ENCODE measurements around the gene DOCK2. TPM values are rescaled to one million over a fixed set of nuclear protein-coding genes. Genes with fewer than 3 reads are reported as not detected.
A peak's percentile ranks its signal among the peaks of the same experiment; 100 is the strongest.

The DOCK2 gene
- polyA plus RNA-seq, 1 of the 3 experiments (the other 2 are of a cell fraction): 3.8 TPM

GRCh38 chr5:169590602-169591001, 46.5 kb upstream of the DOCK2 start:
- Histone ChIP-seq H2AFZ (ENCODE audit: low read depth) (no peak overlapping the region), H3K27me3 (ENCODE audit: insufficient read depth) (no peaks in the 10 kb centered on the region), H3K4me1 (ENCODE audit: control insufficient read depth in 1 of 2, insufficient read depth in 2 of 2, low read depth in 1 of 2, low read length in 1 of 2) (peaks cover 0 to 21% of the 10 kb centered on the region in 2 experiments; a peak in 2 of 4 replicates), H3F3A (replicated peaks; ENCODE audit: insufficient read depth) (peaks cover 44% of the 10 kb centered on the region), H3K4me2 (no peak overlapping the region), H3K9me2 (no peaks in the 10 kb centered on the region), H3K9me3 (no peaks in the 10 kb centered on the region), H4K20me1 (ENCODE audit: insufficient read depth) (no peaks in the 10 kb centered on the region), H3K36me3 (replicated peaks in 1 of 2; ENCODE audit: control insufficient read depth in 1 of 2, insufficient read depth in 2 of 2, low read length in 1 of 2) (peaks cover 83 to 87% of the 10 kb centered on the region in 2 experiments), H3K27ac (ENCODE audit: low read depth in 2 of 2, low read length in 1 of 2) (peak overlapping the region; percentile 16 to 46; a peak in 3 of 4 replicates), H3K4me3 (ENCODE audit: low read depth in 2 of 2, low read length in 1 of 2) (no peak overlapping the region), H3K9ac (no peak overlapping the region), H3K79me2 (ENCODE audit: insufficient read depth) (peaks cover 96% of the 10 kb centered on the region)
- TF ChIP-seq YY1 (IDR thresholded peaks at IDR 0.05; ENCODE audit: low read depth): no peak
- no peak for TF ChIP-seq FOSL2 (IDR thresholded peaks at IDR 0.05; ENCODE audit: borderline replicate concordance, low read depth)
- no peak for TF ChIP-seq EZH2phosphoT487 (IDR thresholded peaks at IDR 0.05; ENCODE audit: borderline replicate concordance, low read depth)
- no peak for TF ChIP-seq MAX (IDR thresholded peaks at IDR 0.05; ENCODE audit: low read depth)
- TF ChIP-seq RCOR1 (IDR thresholded peaks at IDR 0.05; ENCODE audit: low read length): no peak
- no peak for TF ChIP-seq SIN3A (IDR thresholded peaks at IDR 0.05; ENCODE audit: borderline replicate concordance, low read depth, low read length)
- TF ChIP-seq SMC3 (IDR thresholded peaks at IDR 0.05; ENCODE audit: low read depth, low read length): no peak
- no peak for TF ChIP-seq FOXM1 (IDR thresholded peaks at IDR 0.05; ENCODE audit: low read depth)
- no peak for TF ChIP-seq MEF2A (IDR thresholded peaks at IDR 0.05; ENCODE audit: borderline replicate concordance, low read depth)
- no peak for TF ChIP-seq USF1 (IDR thresholded peaks at IDR 0.05; ENCODE audit: borderline replicate concordance, low read depth)
- POLR2A ChIA-PET: no interaction called here
- WGBS (ENCODE audit: low lambda C conversion rate): 64% methylated on average over 3 of the region's 3 CpGs
- no peak for DNase-seq
- CTCF ChIA-PET: interaction anchor here (0.7 to 2.0 kb wide), 4 partner anchors 10 to 644 kb away, joined by 3 to 5 read pairs (median 4); no protein-coding TSS in a partner anchor

- no peak overlapping the region for H3K9ac ChIP-seq
- no peak overlapping the region for H3K4me3 ChIP-seq (ENCODE audit: low read depth in 2 of 2, low read length in 1 of 2)
- H4K20me1 ChIP-seq (ENCODE audit: insufficient read depth): no peaks in the 10 kb centered on the region
- H3K9me2 ChIP-seq: no peaks in the 10 kb centered on the region
- 6% methylated on average over 1 of the region's 1 CpG for WGBS (ENCODE audit: low lambda C conversion rate)
- no peak overlapping the region for H3K4me2 ChIP-seq
- peaks cover 49% of the 10 kb centered on the region for H3F3A ChIP-seq (replicated peaks; ENCODE audit: insufficient read depth)
- POLR2A ChIA-PET: no interaction called here
- no peaks in the 10 kb centered on the region for H3K9me3 ChIP-seq
- H3K27ac ChIP-seq (ENCODE audit: low read depth in 2 of 2, low read length in 1 of 2): peak overlapping the region in 1 of 2 experiments; percentile 46; a peak in 3 of 4 replicates
- H3K36me3 ChIP-seq (replicated peaks in 1 of 2; ENCODE audit: control insufficient read depth in 1 of 2, insufficient read depth in 2 of 2, low read length in 1 of 2): peaks cover 89% of the 10 kb centered on the region in 2 experiments
- DNase-seq: no peak
- H3K4me1 ChIP-seq (ENCODE audit: control insufficient read depth in 1 of 2, insufficient read depth in 2 of 2, low read depth in 1 of 2, low read length in 1 of 2): peaks cover 0 to 15% of the 10 kb centered on the region in 2 experiments; a peak in 2 of 4 replicates
- no peaks in the 10 kb centered on the region for H3K27me3 ChIP-seq (ENCODE audit: insufficient read depth)
- H2AFZ ChIP-seq (ENCODE audit: low read depth): no peak overlapping the region
- TF ChIP-seq MAX (IDR thresholded peaks at IDR 0.05; ENCODE audit: low read depth): no peak
- TF ChIP-seq REST (IDR thresholded peaks at IDR 0.05; ENCODE audit: low read depth, low read length): no peak
- TF ChIP-seq EZH2phosphoT487 (IDR thresholded peaks at IDR 0.05; ENCODE audit: borderline replicate concordance, low read depth): no peak
- peaks cover 95% of the 10 kb centered on the region for H3K79me2 ChIP-seq (ENCODE audit: insufficient read depth)
- CTCF ChIA-PET: no interaction called here
Measured at GRCh38 chr5:169591636-169592035, 45.4 kb upstream of the DOCK2 start.

Data from SK-N-SH (cell line).